T-helper 1 cell treated with Interleukin-12 subunit alpha and Interleukin-12 subunit beta and Interleukin-4 antibody, amounts not matched to agents 30 ng/mL and 1 ng/mL, for 36 hours (primary cell): ENCODE data around the gene OGFOD2. TPM values are rescaled to one million over a fixed set of nuclear protein-coding genes. Genes with fewer than 3 reads are reported as not detected.
"Not testable (repeated sequence)": the region's sequence is repeated elsewhere in the genome, so short reads cannot be mapped to it uniquely, and the experiment has no call there.

ENCODE experiments used
- intact Hi-C: fragments of 100-400 bp; cut with micrococcal nuclease; formaldehyde crosslinking; loops from one replicate; pipeline ENCODE4 v1.15.1; 2024
- total RNA-seq: library from RNA; stranded (reverse); gene quantifications from 2 replicates; pipeline ENCODE4 v1.2.3, GENCODE V29; 2022

OGFOD2 gene
- 22.3 and 24.3 TPM in 2 replicates for total RNA-seq

DNA sequence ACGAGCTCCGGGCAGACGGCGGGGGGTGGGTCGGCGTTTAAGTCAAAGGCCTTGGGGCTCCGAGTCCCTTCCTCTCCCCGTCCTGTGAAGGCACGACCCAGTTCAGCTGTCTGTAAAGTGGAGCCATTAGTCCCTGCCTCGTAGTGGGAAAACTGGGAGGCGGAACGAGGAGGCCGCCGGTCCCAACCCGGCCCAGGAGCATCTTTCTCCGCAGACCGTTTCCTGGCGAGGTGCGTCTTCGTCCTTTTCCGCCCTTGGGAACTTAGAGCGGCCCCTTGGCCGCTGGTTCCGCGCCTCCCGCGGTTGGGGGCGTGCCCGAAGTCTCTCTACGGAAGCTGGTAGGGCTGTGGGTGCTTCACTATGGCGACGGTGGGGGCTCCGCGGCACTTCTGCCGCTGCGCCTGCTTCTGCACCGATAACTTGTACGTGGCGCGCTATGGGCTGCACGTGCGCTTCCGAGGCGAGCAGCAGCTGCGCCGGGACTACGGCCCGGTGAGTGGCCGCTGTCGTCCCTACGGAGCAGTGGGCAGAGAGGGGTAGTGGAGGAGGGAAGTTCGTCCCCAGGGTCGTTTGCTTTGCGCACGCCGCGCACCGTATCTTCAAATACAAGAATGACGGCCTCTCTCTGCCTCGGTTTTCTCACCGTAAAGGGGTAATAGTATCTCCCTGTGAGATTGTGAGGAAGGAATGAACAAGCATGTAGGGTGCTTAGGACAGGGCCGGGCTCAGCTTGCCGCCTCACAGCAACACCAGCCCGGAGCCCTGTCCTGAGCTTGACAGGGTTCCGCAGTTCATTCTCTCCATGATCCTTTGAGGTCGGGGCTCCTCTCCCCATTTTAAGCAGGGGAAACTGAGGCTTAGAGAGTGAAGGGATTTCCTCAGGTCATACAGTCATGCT lies at the start of gene OGFOD2:
Gene OGFOD2, plus strand, starts transcription at position 353 of the 898 bp plus-strand sequence. Its CDS starts 8 bp downstream, at position 361.
- intact Hi-C loops: loop anchor here (1.0 to 10.0 kb wide), 21 partner anchors 9 to 1086 kb away; partner anchors contain the start of genes ABCB9, ATP6V0A2, DDX55 and DENR

DNA sequence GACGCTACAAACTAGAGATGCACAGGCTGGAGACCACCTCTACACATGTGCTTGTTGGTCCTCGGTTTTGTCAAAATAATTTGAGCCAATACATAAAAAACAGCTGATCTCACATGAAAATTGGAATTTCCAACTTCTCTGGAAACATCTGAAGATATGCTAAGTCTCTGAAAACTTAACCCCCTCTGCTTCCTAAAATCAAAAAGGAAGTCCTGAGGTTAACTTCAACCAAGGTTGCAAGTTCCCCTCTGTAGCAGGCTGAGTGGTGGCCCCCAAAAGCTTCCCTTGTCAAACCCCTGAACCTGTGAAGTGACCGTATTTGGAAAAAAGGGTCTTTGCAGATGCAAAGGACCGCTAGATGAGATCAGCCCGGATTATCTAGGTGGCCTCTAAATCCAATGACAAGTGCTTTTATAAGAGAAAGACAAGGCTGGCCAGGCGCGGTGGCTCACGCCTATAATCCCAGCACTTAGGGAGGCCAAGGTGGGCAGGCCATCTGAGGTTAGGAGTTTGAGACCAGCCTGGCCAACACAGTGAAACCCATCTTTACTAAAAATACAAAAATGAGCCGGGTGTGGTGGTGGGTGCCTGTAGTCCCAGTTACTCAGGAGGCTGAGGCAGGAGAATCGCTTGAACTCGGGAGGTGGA lies 47.2 kb upstream of the OGFOD2 start:
- intact Hi-C loops: no loop called here

DNA sequence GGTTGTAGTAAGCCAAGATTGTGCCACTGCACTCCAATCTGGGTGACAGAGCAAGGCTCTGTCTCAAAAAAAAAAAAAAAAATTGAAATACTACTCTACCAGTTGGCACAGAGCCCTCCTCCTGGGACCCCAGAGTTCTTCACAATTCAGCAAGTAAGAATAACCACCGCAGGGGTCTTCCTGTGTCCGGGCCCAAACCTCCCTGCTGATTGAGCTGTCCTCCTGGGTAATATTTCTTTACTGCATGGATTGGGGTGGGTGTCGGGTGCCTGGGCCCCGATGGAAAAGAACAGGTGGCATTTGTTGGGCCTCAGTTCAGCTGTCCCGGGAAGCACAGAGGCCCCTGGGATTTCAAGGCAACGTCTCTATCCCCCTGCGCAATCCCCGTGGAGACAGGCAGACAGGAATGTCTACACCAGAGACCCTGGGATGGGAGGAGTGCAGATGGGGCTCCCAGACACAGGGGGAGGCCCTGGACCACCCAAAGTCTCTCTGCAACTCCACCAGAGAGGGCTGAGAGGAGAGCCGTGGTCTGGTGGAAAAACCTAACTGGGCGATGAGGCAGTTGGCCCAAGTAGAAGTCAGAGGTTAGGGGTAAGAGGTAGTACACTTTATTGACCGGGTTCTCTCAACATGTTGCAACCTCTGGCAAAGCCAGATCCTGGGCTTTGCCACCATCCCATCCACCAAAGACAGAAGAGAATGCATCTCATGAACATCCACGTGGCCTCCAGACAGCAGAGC lies 46.5 kb upstream of the OGFOD2 start:
- intact Hi-C loops: no loop called here

DNA sequence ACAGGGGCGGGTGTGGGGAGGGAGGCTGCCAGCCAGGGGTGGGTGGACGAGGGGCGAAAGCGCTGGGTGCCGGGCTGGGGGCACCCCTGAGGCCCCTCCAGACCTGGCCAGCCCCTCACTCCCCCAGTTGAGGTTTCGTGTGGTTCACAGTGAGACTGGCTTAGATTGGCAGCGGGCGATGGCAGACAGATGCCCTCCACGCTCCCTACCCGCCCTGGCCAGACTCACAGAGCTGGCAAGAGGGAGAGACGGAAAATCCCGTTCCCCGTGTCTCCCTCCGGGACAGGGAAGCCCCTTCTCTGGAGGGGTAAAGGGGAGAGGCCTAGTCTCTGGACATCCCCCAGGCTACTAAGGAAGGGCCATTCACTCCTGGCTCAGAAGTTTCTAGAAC lies 45.9 kb upstream of the OGFOD2 start:
- intact Hi-C loops: no loop called here

DNA sequence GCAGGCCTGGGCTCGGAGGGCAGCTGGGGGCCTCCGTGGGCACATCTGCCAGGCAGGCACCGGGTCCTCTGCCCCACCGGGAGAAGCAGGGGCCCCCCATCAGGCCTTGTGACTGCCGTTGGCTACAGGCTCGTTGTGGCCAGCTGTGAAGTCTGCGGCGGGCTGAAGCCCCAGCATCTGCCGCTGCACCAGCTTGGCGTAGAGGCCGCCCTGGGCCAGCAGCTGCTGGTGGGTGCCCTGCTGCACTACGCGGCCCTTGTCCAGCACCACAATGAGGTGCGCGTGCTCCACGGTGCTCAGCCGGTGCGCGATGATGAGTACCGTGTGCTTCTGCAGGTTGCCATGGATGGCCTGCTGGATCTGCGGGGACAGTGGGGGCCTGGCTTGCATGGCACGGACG lies 45.2 kb upstream of the OGFOD2 start:
- intact Hi-C loops: no loop called here

DNA sequence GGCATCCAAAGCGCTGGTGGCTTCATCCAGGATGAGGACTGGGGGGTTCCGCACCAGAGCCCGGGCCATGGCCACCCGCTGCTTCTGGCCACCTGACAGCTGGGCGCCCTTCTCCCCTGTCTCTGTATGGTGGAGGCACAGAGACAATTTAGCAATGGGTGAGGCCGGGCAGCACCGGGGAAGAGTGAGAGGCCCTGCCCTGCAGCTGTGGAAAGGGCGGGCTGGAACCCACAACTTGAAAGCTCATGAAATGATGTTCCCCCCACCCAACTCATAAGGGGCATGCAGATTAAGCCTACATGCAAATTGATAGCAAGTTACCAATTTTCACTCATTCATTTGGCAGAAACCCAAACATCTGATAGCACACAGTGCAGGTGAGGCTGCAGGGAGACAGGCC lies 42.8 kb upstream of the OGFOD2 start:
- intact Hi-C loops: no loop called here

DNA sequence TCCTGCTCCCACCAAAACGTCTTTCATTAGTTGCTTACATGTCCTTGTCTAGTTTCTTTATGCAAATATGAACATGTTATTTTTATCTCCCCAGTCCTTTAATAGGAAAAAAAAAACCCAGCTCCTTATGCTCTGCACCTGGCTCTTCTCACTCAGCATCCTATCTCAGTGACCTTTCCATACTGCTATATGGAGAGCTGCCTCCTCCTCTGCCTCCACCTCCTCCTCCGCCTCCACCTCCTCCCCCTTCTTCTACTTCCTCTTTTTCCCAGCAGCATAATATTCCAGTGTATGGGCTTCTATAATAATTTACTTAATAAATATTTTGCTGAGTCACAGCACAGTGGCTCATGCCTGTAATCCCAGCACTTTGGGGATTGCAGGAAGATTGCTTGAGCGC lies 40.3 kb upstream of the OGFOD2 start:
- intact Hi-C loops: no loop called here

DNA sequence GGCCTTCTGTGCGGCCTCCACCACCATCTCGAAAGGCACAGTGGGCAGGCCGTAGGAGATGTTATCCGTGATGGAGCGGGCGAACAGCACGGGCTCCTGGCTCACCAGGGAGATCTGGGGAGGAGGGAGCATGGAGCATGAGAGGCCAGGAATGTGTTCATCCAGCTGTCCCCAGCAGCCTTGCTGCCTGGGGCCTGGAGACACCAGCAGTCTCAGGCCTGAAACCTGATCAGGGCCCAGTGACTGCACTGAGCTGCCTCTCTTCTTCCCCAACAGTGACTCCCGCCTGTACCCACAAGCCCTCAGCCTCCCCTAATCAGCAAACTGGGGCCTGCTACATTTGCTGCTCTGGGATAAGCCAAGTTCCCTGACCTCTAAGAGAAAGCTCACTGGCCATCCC lies 39.7 kb upstream of the OGFOD2 start:
- intact Hi-C loops: no loop called here

DNA sequence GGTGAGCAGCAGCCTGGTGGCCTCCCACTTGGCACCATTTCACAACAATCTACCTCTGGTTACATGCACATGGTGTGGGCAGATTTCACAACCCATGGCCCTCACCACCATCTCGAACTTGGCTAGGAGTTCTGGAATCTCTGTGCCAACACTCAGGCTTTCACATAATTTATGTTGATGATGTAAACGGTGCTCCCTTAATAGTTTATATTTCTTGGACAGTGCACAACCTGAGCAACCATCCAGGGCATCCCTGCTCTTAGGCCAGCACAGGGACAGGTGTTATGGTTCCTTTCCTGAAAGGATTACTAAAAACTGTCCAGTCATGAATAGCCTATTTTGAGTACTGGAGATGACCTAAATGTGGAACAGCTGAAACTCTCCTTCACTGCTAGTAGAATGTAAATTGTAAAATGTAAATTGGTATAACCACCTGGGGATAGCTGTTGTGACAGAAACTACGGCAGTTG lies 37.4 kb upstream of the OGFOD2 start:
- intact Hi-C loops: no loop called here

DNA sequence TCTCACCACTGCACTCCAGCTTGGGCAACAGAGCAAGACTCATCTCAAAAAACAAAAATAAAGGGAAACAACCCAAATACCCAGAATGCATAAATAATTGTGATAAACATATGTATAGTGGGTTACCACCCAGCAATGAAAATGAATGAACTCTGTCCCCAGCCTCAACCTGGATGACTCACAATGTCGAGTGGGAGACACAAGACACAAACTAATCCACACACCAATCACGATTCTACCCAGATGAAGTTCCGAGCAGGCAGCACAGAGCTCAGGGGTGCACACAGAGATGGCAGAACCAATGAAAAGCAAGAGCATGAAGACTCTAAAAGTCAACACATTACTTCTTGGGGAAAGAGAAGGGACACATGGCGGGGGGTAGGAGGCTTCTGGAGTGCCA lies 35.9 kb upstream of the OGFOD2 start:
- intact Hi-C loops: no loop called here

DNA sequence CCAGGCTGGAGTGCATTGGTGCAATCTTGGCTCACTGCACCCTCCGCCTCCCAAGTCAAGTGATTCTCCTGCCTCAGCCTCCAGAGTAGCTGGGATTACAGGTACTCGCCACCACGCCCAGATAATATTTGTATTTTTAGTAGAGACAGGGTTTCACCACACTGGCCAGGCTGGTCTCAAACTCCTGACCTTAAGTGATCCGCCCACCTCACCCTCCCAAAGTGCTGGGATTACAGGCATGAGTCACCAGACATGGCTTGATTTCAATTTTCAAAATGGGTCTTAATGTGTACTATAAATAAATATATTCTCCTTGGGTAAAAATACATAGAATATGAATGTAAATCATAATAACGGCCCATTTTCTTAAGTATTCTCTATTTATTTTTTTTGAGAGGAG lies 33.7 kb upstream of the OGFOD2 start:
- intact Hi-C loops: not testable (repeated sequence)

DNA sequence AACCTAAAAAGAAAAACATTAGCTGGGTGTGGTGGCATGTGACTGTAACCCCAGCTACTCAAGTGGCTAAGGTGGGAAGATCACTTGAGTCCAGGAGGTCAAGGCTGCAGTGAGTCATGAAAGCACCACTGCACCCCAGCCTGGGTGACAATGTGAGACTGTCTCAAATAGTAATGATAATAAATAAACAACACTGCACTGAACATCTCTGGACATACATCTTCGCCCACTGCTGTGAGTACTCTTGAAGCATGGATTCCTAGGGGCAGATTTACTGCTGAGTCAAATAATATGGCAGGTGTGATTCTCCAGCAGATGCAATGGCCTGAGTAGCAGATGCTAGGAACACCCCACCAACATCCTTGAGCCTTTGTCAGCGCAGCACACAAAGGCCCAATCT lies 32.4 kb upstream of the OGFOD2 start:
- intact Hi-C loops: no loop called here

DNA sequence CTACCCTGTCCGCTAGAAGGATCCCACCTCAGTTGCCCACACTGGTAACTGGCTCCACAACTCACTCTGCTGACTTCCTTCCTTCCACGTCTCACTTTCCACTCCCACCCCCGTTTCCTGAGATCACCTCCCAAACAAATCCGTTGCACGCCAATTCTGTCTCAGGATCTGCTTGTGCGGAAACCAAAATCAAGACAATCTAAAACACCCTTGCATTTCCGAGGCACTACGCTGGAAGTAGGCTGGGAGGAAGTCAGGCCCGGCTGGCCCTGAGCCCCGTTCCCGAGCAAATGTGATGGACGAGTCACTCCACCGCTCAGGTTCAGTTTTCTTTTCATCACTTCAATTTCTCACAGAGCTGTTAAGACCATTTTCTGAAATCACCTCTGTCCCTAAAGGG lies 31.8 kb upstream of the OGFOD2 start:
- intact Hi-C loops: no loop called here

DNA sequence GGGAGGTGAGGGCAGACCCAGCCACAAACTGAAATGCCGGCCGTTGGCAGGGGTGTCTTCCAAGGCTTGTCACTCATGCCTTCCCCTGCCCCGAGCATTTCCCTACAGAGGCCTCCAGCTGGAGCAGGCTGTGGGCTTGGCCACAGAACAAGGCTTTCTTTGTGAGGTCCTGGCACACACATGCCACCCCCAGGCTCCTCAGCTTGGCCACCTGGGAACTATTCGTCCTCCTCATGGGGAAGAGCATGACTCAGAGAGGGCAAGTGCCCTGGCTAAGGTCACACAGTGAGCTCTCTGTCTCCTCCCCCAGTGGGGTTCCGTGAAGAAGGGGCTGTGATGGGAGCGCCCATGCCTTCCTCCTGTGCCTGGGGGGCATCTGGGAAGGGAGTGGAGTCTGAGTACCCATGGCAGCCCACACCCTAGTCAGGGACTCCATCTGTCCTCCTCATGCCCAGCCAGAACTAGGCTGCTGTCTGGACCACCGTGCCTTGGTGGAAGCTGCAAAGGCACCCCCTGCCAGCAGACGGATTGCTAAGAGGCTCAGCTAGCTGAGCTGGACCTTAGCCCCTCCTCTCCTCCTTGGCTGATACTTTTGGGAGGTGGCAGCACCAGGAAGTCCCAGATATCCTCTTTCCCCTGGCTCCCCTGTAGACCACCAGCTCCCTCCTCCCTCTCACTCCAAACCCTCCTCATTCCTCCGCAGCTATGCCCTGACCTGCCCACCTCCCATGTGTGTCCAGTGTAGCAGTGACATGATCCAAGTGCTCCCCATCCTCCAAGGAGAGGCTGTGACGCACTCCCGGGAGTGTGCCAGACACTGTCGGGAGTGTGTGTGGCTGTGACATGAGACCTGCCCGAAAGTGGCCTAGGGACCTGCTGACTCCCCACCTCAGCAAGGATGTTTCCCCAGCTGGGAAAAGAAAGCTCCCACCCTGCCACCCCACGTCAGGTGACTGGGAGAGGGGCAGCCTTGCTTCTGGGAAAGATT lies 30.1 kb upstream of the OGFOD2 start:
- intact Hi-C loops: no loop called here

DNA sequence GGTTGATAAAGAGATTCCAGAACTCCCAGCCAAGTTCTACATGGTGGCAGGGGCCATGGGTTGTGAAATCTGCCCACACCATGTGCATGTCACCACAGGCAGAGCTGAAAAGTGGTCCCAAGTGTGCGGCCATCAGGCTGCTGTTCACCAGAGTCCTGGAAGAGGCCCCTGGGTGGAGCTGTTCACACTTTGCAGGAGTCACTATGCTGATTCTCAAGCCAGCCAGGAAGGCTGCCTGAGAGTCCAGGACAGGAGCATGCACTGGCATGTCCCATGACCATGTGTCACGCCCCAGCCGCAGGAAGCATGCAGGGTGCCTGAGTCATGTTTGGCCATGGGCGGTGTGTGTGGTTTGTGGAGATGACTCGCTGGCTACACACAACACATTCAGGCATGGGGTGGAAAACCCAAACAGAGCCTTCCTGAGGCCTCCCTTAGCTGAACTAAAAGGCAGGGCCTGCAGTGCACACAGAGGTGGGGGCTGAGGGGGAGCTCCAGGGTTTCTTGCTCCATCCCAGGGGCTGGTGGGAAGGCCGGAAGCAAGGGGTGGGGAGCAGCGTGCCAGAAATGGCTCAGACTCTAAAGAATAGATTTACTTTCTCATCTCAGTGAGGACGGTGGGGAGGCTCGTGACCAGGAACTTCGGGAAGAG lies 28.2 kb upstream of the OGFOD2 start:
- intact Hi-C loops: loop anchor here (1.0 to 2.0 kb wide), 5 partner anchors 27 to 87 kb away; no protein-coding TSS in a partner anchor

DNA sequence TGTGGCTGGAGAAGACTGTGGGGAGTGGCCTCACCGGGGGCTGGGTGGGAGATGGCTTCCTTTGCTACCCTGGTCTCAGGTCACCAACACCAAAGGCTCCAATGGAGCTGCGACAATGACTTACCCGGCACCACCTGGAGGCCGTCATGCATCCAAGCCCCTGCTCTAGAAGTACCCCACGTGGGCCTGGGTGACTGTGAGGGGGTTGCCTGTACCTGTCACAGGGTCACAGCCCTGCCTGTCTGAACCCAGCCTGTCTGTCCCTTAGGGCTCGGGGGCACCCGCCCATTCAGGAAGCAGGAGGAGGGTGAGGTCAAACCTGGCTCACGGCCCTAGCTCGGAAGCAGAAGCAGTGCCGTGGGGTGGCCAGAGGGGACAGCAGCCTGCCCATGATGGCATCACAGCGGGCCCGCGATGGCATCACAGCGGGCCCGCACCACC lies 27.7 kb upstream of the OGFOD2 start:
- intact Hi-C loops: loop anchor here (1.0 to 2.0 kb wide), 5 partner anchors 27 to 87 kb away; no protein-coding TSS in a partner anchor

DNA sequence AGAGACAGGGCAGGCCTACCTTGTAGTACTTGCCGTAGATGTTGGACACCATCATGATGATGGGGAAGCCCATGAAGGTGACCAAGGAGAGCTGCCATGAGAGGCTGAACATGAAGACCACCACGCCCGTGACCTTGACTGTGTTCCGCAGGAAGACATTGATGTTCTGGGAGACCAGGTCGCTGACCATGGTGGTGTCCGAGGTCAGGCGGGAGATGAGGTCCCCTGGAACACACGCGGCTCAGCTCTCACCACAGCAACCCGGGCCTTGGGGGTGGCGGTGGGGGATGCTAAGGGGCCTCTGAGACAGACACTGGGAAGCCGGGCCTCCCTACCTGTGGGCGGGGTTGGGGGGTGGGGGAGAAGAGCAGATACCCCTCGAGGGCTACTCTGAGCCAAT lies 26.4 kb upstream of the OGFOD2 start:
- intact Hi-C loops: no loop called here

DNA sequence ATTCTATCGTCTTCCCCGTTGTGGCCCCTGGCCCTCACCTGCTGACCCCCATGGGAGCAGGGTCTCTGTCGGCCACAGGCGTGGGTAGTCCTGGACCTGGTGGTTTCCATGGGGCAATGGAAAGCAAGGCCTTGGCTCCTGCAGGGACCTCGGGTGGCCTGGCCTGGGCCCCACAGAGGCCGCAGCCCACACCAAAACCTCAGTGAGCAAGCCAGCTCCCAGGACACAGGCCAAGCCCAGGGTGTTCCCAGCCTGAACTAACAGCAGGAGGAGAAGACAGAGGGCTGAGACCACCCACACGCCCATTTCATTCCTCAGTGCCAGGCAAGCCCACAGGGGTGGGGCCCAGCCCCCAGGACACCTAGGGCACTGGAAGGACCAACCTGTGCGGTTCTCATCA lies 25.6 kb upstream of the OGFOD2 start:
- intact Hi-C loops: no loop called here

DNA sequence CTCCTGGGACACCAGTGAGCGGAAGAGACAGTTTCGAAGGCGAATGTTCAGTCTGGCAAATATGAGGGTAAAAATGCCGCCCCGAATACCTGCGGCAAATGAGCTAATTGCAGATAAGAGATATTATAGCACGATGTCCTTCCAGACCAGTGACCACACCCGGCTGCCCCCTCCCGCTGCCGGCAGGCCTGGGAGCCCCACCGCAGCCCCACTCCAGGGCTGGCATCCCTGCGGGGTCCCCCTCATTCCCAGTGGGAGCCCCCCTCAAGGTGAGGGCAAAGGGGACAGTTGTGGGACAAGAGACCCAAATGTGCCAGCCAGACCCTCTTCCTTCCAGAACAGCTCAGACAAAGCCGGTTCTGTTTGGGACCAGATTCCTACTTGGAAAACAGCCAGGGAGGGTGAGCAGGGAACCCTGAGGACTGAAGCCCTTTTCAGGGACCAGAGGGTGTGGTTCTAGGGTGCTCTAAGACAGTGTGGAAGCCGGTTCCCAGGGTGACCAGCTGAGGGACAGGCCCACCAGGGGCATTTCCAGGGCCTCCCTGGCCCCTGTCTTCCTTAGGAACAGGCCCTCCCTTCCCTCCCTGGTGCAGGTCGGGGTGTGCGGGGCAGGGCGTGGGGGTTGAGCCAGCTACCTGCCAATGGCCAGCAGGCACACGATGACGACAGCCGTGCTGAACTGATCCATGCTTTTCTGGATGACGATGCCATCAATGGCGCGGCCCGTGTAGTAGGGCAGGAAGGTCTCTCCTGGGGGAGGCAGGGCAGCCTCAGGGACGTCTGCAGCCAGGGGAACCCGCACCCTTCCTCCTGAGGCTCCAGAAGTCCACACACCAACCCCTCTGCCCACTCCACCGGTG lies 25.0 kb upstream of the OGFOD2 start:
- intact Hi-C loops: no loop called here
